Subcutaneous adipose tissue (tissue), 4 donors: ENCODE results near the gene CNTNAP2. TPM values are rescaled to one million over a fixed set of nuclear protein-coding genes. Genes with fewer than 3 reads are reported as not detected.

Experiments
- total RNA-seq, 4 donors: library from RNA; depleted of rRNA; stranded (reverse); fragments of >200 nt; gene quantifications; one replicate each; pipeline ENCODE4 v1.1.0, GENCODE V29; 2016
- TF ChIP-seq, protein P1 (sequence below): fragments of 450-650 bp; IDR thresholded peaks from one replicate; pipeline ENCODE4 v1.5.1; 2016; ENCODE audit warnings: low read depth, mild to moderate bottlenecking, control low read depth, antibody characterized with exemption, moderate library complexity

Gene CNTNAP2
- total RNA-seq, 4 donors from 2014 or later: not detected

DNA sequence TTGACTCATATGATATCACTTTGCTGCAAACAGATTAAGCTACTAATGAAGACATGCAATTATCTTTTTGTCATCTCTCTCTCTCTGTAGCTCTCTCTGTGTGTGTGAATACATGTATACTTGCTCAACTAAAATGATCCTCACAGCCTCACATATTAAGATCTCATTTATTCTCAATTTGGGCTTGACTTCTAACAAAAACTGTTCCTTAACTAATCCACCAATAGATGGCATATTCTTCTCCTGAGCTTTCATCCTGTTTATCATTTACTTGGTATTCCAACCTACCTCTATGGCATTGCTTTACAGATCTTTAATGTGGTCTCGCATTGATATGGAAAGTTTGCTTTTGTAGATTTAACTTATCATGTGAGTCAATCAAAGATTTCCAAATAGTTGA, 540.4 kb downstream of the CNTNAP2 start:
- TF ChIP-seq, protein P1, sequence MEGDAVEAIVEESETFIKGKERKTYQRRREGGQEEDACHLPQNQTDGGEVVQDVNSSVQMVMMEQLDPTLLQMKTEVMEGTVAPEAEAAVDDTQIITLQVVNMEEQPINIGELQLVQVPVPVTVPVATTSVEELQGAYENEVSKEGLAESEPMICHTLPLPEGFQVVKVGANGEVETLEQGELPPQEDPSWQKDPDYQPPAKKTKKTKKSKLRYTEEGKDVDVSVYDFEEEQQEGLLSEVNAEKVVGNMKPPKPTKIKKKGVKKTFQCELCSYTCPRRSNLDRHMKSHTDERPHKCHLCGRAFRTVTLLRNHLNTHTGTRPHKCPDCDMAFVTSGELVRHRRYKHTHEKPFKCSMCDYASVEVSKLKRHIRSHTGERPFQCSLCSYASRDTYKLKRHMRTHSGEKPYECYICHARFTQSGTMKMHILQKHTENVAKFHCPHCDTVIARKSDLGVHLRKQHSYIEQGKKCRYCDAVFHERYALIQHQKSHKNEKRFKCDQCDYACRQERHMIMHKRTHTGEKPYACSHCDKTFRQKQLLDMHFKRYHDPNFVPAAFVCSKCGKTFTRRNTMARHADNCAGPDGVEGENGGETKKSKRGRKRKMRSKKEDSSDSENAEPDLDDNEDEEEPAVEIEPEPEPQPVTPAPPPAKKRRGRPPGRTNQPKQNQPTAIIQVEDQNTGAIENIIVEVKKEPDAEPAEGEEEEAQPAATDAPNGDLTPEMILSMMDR: no peak

DNA sequence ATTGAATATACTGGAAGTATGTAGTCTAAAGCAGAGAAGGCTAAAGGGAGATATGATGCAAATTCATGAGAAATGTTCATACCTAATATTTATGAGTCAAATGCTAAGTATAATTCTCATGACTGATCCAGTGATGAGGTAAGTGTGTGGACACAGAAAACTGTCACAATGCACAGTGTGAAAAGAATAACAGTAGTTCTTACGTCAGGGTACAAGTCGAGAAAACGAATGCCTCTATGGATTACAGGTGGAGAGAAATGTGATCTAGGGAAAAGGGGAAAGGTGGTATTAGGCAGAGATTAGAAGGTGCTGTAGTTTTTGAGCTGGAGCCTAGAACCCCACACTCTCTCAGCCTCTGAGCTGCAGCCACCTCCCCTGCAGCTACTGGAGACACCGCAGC, 542.0 kb downstream of the CNTNAP2 start:
- TF ChIP-seq, protein P1: no peak

DNA sequence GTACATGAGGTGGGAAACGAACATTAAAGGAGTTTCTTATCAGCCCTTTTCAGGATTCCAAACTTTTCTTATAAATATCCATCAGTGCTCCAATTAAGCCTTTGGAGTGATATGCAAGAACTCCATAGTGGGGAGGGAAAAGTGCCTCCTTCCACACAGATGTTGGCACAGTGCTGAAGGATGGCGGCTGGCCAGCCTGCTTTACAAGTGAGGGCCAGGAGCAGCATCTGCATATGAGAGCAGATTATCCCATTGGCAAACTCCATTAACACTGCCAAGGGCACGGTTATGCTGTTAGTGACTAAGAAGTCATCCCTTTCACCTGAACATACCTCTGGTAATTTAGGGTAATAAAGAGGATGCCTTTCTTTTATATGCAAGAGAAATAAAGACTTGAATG, 543.1 kb downstream of the CNTNAP2 start:
- TF ChIP-seq, protein P1: no peak

DNA sequence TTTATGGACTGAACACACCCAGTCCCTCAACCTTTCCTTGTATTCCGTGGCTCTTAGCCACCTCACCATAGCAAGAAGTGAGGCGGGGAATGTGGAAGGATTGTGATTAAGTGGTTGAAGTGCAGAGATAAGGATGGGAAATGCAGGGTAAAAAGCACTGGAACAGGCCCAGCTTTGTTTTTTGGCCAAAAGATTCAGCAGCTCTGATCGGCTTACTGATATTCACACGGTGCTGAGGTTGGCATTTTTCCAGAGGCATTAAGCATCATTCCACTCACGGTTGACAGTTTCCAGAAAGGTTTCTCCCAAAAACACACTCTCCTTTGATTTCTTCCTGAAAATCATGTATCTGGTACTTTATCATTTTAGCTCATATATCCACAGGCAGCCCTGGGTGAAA, 544.2 kb downstream of the CNTNAP2 start:
- TF ChIP-seq, protein P1: no peak

DNA sequence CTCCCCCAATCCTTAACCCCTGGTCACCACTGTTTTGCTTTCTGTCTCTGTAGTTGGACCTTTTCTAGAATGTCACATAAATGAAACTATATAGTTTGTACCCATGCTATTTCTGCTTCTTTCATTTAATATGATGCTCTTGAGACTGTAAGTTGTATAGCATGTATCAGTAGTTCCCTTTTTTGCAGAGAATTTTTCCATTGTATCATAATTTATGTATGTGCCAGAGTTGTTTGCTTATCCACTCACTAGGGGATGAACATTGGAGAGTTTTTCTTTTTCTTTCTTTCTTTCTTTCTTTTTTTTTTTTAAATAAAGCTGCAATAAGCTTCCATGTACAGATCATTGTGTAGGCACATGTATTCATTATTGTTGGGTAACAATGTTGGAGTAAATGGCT, 544.8 kb downstream of the CNTNAP2 start:
- TF ChIP-seq, protein P1: no peak

DNA sequence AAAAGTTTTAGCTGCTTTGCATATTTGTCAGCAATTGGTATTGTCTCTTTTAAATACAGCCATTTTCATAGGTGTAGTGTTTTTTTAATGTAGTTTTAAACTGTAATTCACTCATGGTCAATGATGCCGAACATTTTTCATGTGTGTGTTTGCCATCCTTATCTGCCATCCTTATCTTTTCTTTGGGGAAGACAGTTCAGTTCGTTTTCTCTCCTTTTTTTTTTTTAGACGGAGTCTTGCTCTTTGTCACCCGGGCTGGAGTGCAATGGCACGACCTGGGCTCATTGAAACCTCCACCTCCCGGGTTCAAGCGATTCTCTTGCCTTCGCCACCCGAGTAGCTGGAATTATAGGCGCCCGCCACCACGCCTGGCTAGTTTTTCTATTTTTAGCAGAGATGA, 545.3 kb downstream of the CNTNAP2 start:
- TF ChIP-seq, protein P1: no peak

DNA sequence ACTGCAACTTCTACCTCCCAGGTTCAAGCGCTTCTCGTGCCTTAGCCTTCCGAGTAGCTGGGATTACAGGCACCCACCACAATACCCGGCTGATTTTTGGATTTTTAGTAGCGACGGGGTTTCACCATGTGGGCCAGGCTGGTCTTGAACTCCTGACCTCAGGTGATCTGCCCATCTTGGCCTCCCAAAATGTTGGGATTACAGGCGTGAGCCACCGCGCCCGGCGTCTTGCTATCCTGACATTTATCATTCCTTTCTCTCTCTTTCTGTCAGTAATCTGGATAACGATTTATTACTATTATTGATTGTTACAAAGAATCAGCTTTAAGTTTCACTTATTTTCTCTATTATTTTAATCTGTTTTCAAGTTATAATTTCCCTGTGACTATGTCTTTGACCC, 548.4 kb downstream of the CNTNAP2 start:
- TF ChIP-seq, protein P1: no peak
